ENCODE measurements around the gene TNFRSF21.
"Not testable (repeated sequence)": the region's sequence is repeated elsewhere in the genome, so short reads cannot be mapped to it uniquely, and the experiment has no call there.

The TNFRSF21 gene

DNA sequence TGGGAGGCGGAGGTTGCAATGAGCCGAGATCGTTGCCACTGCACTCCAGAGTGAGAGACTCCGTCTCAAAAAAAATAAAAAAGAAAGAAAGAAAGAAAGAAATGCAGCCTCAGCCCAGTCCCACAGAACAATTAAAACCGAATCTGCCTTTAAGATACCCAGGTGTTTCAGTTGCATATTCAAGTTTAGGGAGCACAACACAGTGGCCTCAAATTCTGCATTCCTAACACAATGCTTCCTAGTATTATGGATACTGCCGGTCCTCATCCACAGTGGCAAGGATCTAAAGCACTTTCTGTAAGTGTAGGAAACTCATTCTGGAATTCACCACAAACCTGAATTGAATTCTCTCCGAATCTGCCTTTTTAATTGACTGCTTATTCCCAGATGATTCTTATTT is 80.5 kb downstream of the TNFRSF21 start:
- DNase-seq (ENCODE audit: low read depth in 2 of 2, low spot score in 1 of 2) = no peak

DNA sequence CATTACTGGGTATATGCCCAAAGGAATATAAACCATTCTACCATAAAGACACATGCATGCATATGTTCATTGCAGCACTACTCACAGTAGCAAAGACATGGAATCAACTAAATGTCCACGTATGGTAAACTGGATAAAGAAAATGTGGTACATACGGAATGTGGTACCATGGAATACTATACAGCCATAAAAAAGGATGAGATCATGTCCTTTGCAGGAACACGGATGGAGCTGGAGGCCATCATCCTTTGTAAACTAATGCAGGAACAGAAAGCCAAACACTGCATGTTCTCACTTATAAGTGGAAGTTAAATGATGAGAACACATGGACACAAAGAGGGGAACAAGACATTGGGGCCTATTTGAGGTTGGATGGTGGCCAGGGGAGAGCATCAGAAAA is 81.6 kb downstream of the TNFRSF21 start:
- not testable (repeated sequence) for DNase-seq (ENCODE audit: low read depth in 2 of 2, low spot score in 1 of 2)

DNA sequence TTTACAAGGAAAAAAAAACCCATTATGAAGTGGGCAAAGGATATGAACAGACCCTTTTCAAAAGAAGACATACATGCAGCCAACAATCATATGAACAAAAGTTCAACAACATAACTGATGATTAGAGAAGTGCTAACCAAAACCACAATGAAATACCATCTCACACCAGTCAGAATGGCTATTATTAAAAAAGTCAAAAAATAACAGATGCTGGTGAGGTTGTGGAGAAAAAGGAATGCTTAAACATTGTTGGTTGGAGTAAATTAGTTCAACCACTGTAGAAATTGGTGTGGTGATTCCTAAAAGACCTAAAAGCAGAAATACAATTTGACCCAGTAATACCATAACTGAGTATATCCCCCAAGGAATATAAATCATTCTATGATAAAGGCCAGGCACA is 86.5 kb downstream of the TNFRSF21 start:
- DNase-seq (ENCODE audit: low read depth in 2 of 2, low spot score in 1 of 2) = not testable (repeated sequence)

DNA sequence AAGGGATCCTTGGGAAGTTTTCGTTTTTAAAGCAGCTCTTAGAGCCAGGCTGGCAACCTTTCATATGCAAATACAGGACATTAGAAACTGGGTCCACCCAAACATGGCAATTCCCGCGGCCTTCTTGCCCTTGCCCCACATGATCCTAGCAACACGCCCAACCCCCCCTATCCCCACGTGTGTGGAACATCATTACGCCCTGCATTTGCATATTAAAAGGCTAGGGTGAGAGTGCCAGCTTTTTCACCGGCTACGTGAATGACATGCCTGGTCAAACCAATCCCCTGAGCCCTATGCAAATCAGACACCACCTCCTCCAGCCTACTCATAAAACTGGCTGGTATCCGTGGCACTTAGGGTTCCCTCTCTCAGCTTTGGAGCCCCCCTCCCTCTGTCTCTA is 88.1 kb downstream of the TNFRSF21 start:
- DNase-seq (ENCODE audit: low read depth in 2 of 2, low spot score in 1 of 2) = no peak

DNA sequence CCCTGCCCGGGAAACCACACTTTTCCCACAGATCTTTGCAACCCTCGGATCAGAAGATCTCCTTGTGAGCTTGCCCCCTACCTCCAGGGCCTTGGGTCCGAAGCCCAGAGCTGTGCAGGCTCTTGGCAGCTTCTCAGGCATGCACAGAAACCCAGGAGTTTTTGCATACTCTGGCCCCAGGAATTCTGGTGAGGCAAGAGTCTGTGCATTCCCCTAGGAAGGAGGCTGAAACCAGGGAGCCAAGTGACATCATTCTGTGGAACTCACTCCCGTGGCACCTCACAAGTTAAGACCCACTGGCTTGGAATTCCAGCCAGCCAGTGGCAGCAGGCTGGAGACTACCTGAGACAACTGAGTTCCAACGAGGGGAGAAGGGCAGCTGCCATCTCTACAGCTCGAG is 100.1 kb downstream of the TNFRSF21 start:
- no peak for DNase-seq (ENCODE audit: low read depth in 2 of 2, low spot score in 1 of 2)

DNA sequence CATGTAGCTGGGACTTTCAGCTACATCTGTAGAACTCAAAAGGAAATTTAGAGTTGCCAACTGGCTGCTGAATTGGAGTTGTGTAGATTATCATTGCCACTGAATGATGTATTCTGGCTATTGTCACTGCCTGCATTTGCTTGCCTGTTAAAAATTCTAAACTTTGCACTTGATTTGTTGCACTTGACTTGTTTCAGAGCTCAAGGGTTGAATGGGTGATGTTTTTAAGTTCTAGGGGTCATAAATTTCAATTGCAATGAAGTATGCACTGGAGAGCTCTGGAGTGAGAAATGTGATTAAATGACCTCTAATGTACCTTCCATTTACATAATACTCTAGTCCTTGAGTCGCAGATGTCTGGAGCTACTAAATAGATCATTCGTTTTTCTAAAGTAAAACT is 102.4 kb downstream of the TNFRSF21 start:
- no peak for DNase-seq (ENCODE audit: low read depth in 2 of 2, low spot score in 1 of 2)

DNA sequence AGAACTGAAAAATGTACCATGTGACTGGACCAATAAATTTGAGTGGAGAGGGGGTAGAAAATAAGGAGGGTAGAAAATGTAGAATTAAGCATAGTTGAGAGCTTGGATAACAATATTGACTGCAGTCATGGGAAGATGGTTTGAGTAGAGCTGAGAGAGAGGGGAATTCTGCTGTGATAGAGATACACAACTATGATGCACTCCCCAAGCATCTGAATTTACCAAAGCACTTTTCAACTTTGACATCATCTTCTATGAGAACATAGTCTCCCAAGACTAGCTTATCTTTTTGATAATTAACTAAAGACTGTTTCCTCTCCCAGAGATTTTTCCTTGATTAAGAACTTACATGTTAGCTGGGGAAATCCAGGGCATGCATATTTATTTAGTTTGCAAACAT is 103.1 kb downstream of the TNFRSF21 start:
- DNase-seq (ENCODE audit: low read depth in 2 of 2, low spot score in 1 of 2) = no peak

DNA sequence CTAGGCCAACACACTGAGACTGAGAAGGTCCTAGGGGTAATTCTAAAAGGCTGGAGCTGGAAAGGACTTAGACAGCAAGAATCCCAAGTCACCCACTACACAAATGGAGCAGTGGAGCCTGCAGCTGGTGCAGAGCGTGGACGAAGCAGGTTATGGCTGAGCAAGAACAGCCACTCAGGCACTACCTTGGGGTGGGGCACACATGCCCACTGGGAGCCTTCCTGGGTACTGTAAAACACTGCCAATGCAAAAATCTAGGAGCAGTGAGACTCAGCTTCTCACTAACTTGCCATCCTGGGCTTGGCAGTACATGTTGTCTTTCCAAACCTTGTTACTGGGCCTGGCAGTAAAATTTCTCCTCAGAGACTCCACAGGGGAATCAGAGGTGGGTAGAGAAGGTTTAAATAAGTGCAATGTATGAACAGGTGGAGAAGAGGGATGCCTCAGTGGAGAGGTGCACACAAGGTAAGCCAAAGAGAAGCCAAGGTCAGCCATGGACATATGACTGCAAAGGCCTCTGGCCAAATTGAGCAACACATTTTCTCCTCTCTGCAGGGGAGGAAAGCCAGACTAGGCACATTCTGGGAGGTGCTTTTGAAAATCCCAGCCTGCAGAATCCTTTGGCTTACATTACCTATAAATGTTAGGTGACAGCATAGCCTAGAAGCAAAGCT is 105.6 kb downstream of the TNFRSF21 start:
- DNase-seq (ENCODE audit: low read depth in 2 of 2, low spot score in 1 of 2) = no peak

DNA sequence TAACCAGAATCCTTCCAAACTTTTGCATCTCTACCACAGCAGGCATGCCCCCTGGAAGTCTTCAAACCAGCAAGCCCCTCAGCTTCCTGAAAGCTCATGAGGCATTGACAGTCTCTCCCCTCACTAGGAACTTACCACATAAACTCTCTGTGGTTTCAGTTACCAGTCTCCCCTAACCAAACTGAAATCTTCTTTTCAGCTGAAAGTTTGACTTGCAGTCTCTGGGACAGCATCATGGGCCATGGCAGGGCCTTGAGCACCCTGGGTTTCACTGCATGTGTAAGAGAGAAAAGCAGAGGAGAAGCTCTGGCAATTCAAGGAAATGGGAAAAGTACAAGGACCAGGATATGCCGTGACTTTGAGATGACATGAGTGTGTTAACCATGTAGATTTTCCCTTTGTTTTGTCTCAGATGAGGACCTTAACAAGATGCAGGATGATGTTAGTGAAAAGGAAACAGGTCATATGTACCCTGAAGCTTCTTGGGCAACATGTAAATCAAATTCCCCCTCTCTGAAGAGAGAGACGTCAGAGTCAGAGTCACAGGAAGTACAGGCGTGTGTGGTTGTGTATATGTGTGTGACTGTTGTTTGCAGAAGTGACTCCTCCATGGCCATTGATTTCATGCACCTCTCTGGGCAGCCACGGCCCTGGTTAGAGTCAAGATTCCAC is 106.3 kb downstream of the TNFRSF21 start:
- no peak for DNase-seq (ENCODE audit: low read depth in 2 of 2, low spot score in 1 of 2)

DNA sequence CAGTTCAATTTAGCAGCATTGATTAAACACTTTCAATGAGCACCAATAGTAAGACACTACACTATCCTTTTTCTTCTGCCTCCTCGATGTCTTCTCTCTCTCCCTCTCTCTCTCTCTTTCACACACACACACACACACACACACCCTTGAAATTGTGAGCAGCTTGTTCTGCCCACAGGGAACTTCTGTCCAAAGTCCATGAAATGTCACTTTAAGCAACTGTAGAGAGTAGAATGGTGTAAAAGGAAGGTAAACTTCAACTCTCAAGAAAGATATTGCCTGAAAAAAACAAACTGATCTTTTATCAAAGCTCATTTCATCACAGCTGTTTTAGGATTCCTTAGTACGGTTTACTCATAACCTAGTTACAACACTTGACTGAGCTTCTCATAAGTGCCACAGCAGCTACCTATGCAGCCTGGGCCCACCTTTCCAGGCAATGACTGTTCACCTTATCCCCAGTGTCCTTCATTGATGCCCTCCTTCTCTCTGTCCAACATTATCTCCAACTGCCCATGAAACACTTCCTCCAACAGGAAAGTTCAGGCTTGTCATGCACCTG is 107.0 kb downstream of the TNFRSF21 start:
- no peak for DNase-seq (ENCODE audit: low read depth in 2 of 2, low spot score in 1 of 2)

DNA sequence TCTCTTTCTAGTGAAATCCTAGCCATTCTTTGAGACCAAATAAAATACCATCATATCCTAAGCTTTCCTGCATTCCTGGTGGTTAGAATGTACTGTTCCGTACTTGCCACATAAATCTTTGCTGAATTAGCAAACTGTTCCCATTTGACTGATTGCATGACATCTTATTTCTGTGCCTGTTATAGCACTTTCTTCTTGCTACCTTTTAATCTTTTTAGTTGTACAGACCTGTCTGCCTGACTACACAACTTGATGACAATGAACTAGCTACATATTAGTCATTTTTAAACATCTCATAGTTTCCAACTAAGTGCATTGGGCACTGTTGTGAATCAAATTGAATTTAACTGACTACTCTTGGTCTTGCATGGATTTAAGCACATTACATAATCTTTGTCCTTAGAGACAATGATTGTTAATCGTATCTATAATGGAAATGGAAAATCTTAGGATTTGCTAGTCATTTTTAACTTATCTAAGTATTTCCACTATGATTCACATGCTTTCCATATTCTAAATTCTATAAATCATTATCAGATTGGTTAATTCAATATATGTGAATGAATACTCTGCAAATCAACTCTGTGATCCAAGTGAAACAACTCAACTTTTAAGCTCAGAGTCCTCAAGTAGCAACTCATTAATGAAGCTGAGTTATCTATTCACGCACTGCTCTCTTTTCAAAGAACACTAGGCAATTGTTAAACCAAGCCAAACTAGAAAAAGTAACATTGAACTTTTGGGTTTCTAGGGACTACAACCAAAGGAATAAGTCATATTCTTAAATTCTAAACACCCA is 109.0 kb downstream of the TNFRSF21 start:
- DNase-seq (ENCODE audit: low read depth in 2 of 2, low spot score in 1 of 2) = no peak

DNA sequence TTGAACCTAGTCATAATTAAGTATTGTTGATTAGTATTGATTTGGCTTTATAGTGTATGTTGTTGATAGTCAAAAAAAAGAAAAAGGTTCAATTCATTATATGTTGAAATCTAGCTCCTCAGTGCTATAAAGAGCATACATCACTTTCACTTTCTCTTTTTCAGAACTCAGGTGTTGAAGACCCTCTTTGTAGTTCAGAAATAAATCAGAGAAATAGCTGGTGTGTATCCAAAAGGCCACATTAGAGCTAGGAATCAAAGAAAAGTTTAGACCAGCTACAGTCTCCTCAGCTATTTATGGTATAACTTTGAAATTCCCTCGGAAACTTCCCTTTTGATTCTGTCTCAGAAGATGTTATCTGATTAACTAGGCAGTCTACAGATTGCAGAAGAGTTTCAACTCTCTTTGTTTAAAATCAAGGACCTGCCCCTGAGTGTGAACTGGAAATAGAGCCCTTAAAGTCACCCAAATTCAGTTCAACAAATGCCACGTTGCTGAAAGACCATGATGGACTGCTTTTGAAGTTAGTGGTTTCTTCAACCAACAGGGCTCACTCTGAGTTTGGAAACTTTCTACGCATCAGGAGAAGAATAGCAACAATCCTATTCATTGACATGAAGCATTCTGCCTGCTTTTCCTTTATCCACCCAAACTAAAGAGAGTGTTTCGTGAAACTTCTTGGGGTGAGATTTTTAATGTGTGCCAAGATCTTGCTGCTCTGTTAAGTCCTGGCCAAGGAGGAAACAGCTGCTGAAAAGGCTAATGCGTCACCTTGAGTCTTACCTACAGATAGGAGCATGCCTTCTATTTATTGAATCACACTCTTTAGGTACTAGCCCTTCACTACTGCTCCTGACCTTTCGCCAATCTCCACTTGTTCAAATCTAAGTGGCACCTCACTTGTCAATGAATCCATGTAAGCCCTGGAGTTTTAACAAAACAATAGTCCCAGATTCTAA is 111.7 kb downstream of the TNFRSF21 start:
- DNase-seq (ENCODE audit: low read depth in 2 of 2, low spot score in 1 of 2) = no peak

DNA sequence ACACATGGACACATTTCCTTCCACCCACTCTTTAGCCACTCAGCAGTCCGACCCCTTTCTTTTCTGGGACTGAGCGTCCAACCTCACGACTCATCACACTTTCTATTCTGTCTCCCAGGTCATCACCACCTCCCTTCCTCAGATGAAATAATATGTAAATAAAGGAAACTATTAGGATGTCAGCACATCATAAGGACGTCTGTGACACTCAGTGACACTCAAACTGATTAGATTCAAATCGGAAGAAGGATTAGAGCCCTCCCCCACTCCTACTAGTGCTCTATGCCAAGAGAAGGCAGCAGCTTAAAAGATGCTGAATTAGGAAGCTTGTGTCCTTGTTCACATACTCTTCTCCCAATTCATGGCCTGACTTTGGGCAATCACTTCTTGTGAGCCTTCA is 113.6 kb downstream of the TNFRSF21 start:
- DNase-seq (ENCODE audit: low read depth in 2 of 2, low spot score in 1 of 2) = no peak

DNA sequence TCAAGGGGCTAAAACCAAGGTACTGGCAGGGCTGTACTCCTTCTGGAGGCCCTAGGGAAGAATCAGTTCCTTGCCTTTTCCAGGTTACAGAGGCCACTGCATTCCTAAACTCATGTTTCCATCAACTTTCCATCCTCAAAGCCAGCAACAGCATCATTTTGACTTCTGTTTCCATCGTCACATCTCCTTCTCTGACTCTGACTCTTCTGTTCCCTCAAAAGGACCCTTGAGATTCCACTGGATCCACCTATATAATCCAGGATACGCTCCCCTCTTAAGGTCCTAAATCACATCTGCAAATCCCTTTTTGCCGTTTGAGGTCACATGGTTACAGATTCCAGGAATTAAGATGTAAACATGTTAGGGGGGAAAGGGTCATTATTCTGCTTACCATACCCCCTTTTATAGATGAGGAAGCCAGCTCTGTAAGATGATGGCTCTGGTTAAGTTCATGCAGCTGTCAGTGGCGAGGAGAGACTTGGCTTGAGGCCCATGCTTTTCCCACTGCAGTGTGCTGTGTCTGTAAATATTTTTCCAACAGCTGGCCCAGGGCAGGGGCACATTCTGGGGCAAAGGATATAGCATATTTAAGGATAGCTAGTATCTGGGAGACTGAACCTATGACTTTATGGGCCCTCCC is 114.6 kb downstream of the TNFRSF21 start:
- DNase-seq (ENCODE audit: low read depth in 2 of 2, low spot score in 1 of 2) = no peak

DNA sequence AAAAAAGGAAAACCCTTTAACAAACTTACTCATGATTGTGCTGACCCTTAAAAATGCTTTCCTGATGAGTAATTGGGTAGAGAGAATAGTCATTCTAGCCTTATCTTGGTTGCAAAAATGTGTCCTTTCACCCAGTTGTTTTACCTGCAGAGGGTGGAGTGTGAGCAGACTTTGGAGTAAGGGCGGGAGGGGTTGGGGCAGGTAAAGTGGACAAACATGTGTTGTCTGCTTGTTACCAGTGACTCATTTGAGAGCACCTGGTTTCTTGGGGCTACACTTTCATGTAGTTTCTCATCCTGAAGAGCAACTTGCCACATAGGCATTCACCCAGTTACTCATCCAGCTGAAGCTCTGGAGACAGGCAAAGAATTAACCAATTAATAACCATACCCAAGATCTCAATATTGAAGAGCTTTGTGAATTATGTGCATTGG is 121.1 kb downstream of the TNFRSF21 start:
- no peak for DNase-seq (ENCODE audit: low read depth in 2 of 2, low spot score in 1 of 2)

DNA sequence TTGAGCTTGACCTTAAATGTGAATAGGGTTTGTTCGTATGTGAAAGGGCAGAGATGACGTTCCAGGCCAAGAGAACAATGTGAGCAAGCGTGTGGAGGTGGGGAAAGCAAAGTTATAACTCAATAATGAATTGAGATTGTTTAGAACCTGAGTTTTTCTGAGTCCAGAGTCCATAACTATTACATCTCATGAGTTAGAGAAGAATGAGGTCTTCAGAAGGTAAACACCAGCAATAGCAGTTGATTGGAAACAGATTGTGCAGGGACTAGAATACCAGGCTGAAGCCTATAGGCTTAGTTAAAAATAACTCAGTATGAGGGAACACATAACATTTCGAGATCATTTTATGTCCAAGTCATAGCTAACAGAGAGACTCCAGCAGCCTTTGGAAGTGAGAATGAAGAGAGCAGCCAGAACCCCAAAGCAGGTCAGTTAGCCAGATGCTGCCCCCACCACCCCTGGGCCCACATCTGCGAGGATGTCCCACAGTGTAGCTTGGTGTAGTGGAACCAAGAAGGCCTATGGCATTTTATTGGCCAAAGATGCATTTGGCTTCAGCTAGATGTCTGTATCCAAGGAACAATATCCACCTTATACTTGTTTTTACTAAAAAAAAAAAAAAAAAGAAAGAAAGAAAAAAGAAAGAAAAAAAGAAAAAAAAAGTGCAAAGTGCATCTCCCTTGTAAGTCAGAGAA is 121.7 kb downstream of the TNFRSF21 start:
- no peak for DNase-seq (ENCODE audit: low read depth in 2 of 2, low spot score in 1 of 2)

DNA sequence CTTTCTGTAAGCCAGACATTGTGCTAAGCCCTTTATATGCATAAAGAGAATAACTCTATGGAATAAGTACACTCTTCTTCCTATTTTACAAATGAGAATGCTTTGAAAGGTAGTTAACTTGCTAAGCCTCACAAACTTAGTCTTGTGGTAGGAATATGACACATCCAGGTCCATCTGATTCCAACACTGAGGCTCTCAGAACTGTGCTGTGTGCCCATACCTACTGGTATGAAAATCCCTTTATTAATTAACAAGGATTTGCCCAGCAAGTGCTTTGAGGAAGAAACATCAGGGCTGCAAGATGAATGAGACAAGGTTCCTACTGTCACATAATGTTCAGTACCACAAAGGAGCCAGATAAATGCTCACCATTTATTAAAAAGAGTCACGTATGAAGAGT is 122.6 kb downstream of the TNFRSF21 start:
- DNase-seq (ENCODE audit: low read depth in 2 of 2, low spot score in 1 of 2) = no peak

DNA sequence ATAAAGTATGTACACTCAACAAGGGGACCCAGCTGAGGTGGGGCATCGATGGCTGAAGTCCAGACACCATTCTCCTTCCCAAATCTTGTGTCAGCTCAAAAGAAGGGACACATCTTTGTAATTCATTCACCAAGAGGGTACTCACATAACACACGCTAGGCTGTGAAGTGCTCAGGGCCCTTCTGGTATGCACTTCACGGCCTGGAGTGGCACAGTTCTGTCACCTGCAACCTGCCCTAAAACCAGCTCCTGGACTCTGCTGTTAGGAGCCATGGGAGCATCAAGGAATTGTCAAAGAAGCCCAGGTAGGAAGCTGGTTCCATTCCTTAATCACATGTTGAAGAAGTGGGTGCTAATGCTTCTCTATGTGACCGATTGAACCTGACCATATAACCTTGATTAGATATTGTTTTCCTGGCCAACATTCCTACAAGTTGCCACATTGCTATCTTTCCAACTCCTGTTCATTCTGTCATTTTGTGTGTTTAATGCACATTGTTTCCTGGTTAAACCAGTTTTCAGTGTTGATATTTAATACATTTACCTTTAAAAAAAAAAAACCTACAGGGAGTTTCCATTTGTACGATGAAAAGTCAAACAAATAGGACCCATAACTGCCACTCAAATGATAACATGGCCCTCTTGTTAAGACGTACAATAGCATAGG is 127.3 kb downstream of the TNFRSF21 start:
- DNase-seq (ENCODE audit: low read depth in 2 of 2, low spot score in 1 of 2) = no peak

DNA sequence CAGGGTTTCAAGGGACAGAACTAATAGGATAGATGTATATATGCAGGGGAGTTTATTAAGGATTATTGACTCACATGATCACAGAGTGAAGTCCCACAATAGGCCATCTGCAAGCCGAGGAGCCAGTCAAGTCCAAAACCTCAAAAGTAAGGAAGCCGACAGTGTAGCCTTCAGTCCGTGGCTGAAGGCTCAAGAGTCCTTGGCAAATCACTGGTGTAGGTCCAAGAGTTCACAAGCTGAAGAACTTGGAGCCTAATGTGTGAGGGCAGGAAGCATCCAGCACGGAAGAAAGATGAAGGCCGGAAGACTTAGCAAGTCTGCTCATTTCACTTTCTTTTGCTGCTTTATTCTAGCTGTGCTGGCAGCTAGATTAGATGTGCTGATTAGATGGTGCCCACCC is 128.0 kb downstream of the TNFRSF21 start:
- DNase-seq (ENCODE audit: low read depth in 2 of 2, low spot score in 1 of 2) = no peak

Measured in stimulated activated CD8-positive, alpha-beta memory T cell treated with anti-CD3 and anti-CD28 coated beads, Interleukin-4, amount 100 ng/mL, for 4 hours (primary cell).